Glutamatergic neuron (in vitro differentiated cells): ENCODE measurements around the gene PRKRIP1. TPM values are rescaled to one million over a fixed set of nuclear protein-coding genes. Genes with fewer than 3 reads are reported as not detected.

Experiments used
- DNase-seq: peaks from one replicate; pipeline ENCODE4 v3.0.0; 2022
- H3K27ac Mint-ChIP-seq: one replicate; pipeline ENCODE4 v1.8.0; 2020; ENCODE audit warnings: mild to moderate bottlenecking, mixed read lengths, inconsistent platforms; ENCODE audit not compliant: unreplicated experiment
- H3K27me3 Mint-ChIP-seq: one replicate; pipeline ENCODE4 v1.8.0; 2020; ENCODE audit warnings: mild to moderate bottlenecking, moderate library complexity, mixed read lengths, inconsistent platforms; ENCODE audit not compliant: unreplicated experiment
- H3K36me3 Mint-ChIP-seq: one replicate; pipeline ENCODE4 v1.8.0; 2020; ENCODE audit warnings: mild to moderate bottlenecking, mixed read lengths, inconsistent platforms; ENCODE audit not compliant: unreplicated experiment
- H3K4me1 Mint-ChIP-seq: one replicate; pipeline ENCODE4 v1.8.0; 2020; ENCODE audit warnings: mild to moderate bottlenecking, low read depth, mixed read lengths, inconsistent platforms; ENCODE audit not compliant: unreplicated experiment
- H3K4me3 Mint-ChIP-seq: one replicate; pipeline ENCODE4 v1.8.0; 2020; ENCODE audit warnings: mild to moderate bottlenecking, mixed read lengths, inconsistent platforms; ENCODE audit not compliant: unreplicated experiment
- H3K9me3 Mint-ChIP-seq: one replicate; pipeline ENCODE4 v1.8.0; 2020; ENCODE audit warnings: mild to moderate bottlenecking, moderate library complexity, mixed read lengths, inconsistent platforms; ENCODE audit not compliant: unreplicated experiment
- CTCF ChIP-seq: fragments of 200-600 bp; sonication (generic); IDR thresholded peaks from one replicate; pipeline ENCODE4 v1.5.0; 2021; ENCODE audit not compliant: partially characterized antibody, unreplicated experiment
- total RNA-seq: library from RNA; stranded (reverse); fragmentation: NEBNext Ultra II Directional; extraction: Animal tissue kit (Norgen Biotek cat#: 25700); gene quantifications from one replicate; pipeline ENCODE4 v1.2.1, GENCODE V29; 2021; ENCODE audit not compliant: unreplicated experiment

The PRKRIP1 gene
- total RNA-seq, 1 donor from 2014 or later, result 31.0 TPM

- Mint-ChIP-seq H3K27ac (no peak overlapping the region), H3K36me3 (no peaks in the 10 kb centered on the region), H3K9me3 (peaks cover 2% of the 10 kb centered on the region), H3K27me3 (peaks cover 4% of the 10 kb centered on the region), H3K4me3 (no peak overlapping the region), H3K4me1 (peaks cover 5% of the 10 kb centered on the region)
- TF ChIP-seq CTCF, result no peak
- DNase-seq, result no peak
These were observed 50.4 kb downstream of the PRKRIP1 start for GRCh38 chr7:102446387-102447156.

GRCh38 chr7:102447311-102447710, 51.1 kb downstream of the PRKRIP1 start:
- Mint-ChIP-seq H3K4me1 (no peaks in the 10 kb centered on the region), H3K4me3 (no peak overlapping the region), H3K36me3 (no peaks in the 10 kb centered on the region), H3K27me3 (peaks cover 4% of the 10 kb centered on the region), H3K9me3 (no peaks in the 10 kb centered on the region), H3K27ac (no peak overlapping the region)
- TF ChIP-seq CTCF, result no peak
- no peak for DNase-seq

DNA sequence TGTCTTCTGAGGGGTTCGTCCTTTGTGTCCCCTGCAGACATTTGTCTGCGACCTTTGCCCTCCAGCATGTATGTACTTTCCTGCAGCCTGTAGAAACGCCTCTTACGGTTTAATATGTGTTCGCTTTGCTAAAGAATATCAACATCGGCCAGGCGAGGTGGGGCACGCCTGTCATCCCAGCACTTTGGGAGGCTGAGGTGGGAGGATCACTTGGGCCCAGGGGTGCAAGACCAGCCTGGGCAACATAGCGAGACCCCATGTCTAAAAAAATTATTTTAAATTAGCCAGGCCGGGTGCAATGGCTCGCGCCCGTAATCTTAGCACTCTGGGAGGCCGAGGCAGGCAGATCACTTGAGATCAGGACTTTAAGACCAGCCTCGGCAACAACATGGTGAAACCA, 53.0 kb downstream of the PRKRIP1 start:
- TF ChIP-seq CTCF, result no peak
- no peak overlapping the region for H3K4me3 Mint-ChIP-seq
- H3K9me3 Mint-ChIP-seq, result no peaks in the 10 kb centered on the region
- DNase-seq, result no peak
- no peak overlapping the region for H3K27ac Mint-ChIP-seq
- H3K36me3 Mint-ChIP-seq, result no peaks in the 10 kb centered on the region
- H3K4me1 Mint-ChIP-seq, result no peaks in the 10 kb centered on the region
- peaks cover 4% of the 10 kb centered on the region for H3K27me3 Mint-ChIP-seq

DNA sequence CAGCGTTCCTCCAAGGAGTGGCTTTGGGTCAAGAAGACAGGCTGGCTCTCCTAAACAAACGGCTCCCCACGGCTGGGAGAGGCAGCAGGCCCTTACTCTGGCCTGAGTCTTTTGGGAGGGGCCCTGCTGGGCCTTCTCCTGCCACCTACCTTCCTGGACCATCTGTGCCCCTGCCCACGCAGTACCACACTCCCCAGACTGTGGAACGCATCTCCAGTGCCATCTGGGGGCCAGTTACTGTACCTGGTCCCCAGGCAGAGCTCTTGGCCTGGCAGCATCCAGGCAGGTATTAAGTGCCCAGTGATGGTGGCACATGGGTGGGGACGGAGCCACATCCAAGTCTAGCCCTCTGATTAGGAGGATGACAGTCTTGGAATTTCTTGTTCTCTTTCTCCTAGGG, 54.1 kb downstream of the PRKRIP1 start:
- Mint-ChIP-seq H3K4me1 (no peaks in the 10 kb centered on the region), H3K36me3 (no peaks in the 10 kb centered on the region), H3K27ac (no peak overlapping the region), H3K27me3 (peaks cover 2% of the 10 kb centered on the region), H3K4me3 (no peak overlapping the region), H3K9me3 (no peaks in the 10 kb centered on the region)
- no peak for DNase-seq
- no peak for TF ChIP-seq CTCF

- H3K27me3 Mint-ChIP-seq, result peaks cover 2% of the 10 kb centered on the region
- H3K27ac Mint-ChIP-seq, result no peak overlapping the region
- no peak overlapping the region for H3K4me3 Mint-ChIP-seq
- no peaks in the 10 kb centered on the region for H3K4me1 Mint-ChIP-seq
- no peaks in the 10 kb centered on the region for H3K9me3 Mint-ChIP-seq
- TF ChIP-seq CTCF, result no peak
- DNase-seq, result no peak
- no peaks in the 10 kb centered on the region for H3K36me3 Mint-ChIP-seq
These were observed 55.4 kb downstream of the PRKRIP1 start for GRCh38 chr7:102451371-102452054.
